Sigmoid colon (tissue), 7 donors: ENCODE results near the gene ODC1. TPM values are rescaled to one million over a fixed set of nuclear protein-coding genes. Genes with fewer than 3 reads are reported as not detected.

Source experiments
- DNase-seq: peaks from one replicate; pipeline ENCODE4 v3.0.0-alpha.2; 2019
- H3K27ac ChIP-seq, 4 donors: fragments of 200-600 bp; sonication (generic); one replicate each; pipeline ENCODE4 v1.5.1; 2016 to 2019; ENCODE audit warnings: mild to moderate bottlenecking in 1 of 4
- H3K27me3 ChIP-seq, 3 donors: fragments of 200-600 bp; sonication (generic); one replicate each; pipeline ENCODE4 v1.5.1; 2019; ENCODE audit warnings: mild to moderate bottlenecking in 1 of 3
- H3K36me3 ChIP-seq, 4 donors: fragments of 200-600 bp; sonication (generic); one replicate each; pipeline ENCODE4 v1.5.1; 2016 to 2019
- H3K4me1 ChIP-seq, 4 donors: fragments of 200-600 bp; sonication (generic); one replicate each; pipeline ENCODE4 v1.5.1; 2017 to 2019
- H3K4me3 ChIP-seq, 4 donors: fragments of 200-600 bp; sonication (generic); one replicate each; pipeline ENCODE4 v1.5.1; 2017 to 2019; ENCODE audit warnings: mild to moderate bottlenecking in 2 of 4, moderate library complexity in 1 of 4
- H3K9me3 ChIP-seq, 4 donors: fragments of 200-600 bp in 3 of 4; sonication (generic) in 3 of 4; one replicate each; pipeline versions ENCODE4 v1.5.1 to v1.6.1; 2013 to 2019
- EP300 ChIP-seq, 4 donors: sonication (generic); formaldehyde crosslinking; IDR thresholded peaks; one replicate each; pipeline ENCODE4 v1.6.1; 2017; ENCODE audit warnings: antibody characterized with exemption in 4 of 4
- POLR2A ChIP-seq, 2 donors: fragments of 450-650 bp; IDR thresholded peaks; one replicate each; pipeline ENCODE4 v1.6.1; 2016; ENCODE audit warnings: antibody characterized with exemption in 2 of 2, mild to moderate bottlenecking in 2 of 2, moderate library complexity in 2 of 2
- POLR2AphosphoS5 ChIP-seq, 4 donors: sonication (generic); formaldehyde crosslinking; IDR thresholded peaks; one replicate each; pipeline ENCODE4 v1.6.1; 2017; ENCODE audit warnings: antibody characterized with exemption in 4 of 4
- WGBS, 2 donors: extraction: QIAGEN DNeasy Blood & Tissue Kit; methylation state at CpG; one replicate each; pipeline ENCODE4 v1.1.7; 2013; 5-methylcytosine and 5-hydroxymethylcytosine counted together
- intact Hi-C: fragments of 100-400 bp; cut with DNase I; formaldehyde crosslinking; loops from one replicate; pipeline ENCODE4 v1.15.1; 2023
- polyA plus RNA-seq, 3 donors: library from polyadenylated mRNA; stranded (reverse); fragments of 200-250 nt; gene quantifications; one replicate each; pipeline ENCODE4 v1.2.3, GENCODE V29; 2013
- total RNA-seq, 4 donors: library from RNA; depleted of rRNA; stranded (reverse); fragments of >200 nt; gene quantifications; one replicate each; pipeline ENCODE4 v1.1.0, GENCODE V29; 2016
- TF ChIP-seq, protein P1 (sequence below), 4 experiments: fragments of 450-650 bp in 3 of 4; fragments of 200-600 bp in 1 of 4; IDR thresholded peaks; one replicate each; pipeline ENCODE4 v1.5.1; 2016 to 2019; ENCODE audit warnings: antibody characterized with exemption in 4 of 4, mild to moderate bottlenecking in 3 of 4, moderate library complexity in 2 of 4
- donor health status: healthy with polysubstance abuse.
- donor health status: Bipolar disorder and iron deficiency.
- donor health status: healthy.

Gene ODC1
- total and polyA plus RNA-seq, 7 donors = 34.8 to 88.2 (median 54.3) TPM

DNA sequence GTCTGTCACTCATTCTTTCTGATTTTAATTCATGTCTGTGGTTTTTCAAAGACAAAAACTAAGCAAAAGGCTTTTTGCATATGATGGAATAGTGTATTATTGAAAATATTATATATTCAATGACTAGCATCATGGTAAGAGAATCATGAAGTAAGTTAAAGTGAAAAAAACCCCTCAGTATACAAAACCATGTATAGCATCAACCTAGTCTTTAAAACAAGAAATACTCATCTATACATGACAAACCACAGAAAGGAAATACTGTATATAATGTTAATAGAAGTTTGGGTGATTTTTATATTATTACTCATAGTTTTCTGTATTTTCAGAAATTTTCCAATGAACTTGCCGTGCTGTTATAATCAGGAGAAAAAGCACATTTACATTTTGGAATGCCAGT is 38.0 kb upstream of the ODC1 start:
- 39 to 67% methylated on average over 1 of the region's 1 CpG for WGBS, 2 donors
- TF ChIP-seq EP300 (IDR thresholded peaks at IDR 0.05) (no peak), POLR2A (IDR thresholded peaks at IDR 0.05) (no peak), POLR2AphosphoS5 (IDR thresholded peaks at IDR 0.05) (no peak)
- TF ChIP-seq, protein P1, sequence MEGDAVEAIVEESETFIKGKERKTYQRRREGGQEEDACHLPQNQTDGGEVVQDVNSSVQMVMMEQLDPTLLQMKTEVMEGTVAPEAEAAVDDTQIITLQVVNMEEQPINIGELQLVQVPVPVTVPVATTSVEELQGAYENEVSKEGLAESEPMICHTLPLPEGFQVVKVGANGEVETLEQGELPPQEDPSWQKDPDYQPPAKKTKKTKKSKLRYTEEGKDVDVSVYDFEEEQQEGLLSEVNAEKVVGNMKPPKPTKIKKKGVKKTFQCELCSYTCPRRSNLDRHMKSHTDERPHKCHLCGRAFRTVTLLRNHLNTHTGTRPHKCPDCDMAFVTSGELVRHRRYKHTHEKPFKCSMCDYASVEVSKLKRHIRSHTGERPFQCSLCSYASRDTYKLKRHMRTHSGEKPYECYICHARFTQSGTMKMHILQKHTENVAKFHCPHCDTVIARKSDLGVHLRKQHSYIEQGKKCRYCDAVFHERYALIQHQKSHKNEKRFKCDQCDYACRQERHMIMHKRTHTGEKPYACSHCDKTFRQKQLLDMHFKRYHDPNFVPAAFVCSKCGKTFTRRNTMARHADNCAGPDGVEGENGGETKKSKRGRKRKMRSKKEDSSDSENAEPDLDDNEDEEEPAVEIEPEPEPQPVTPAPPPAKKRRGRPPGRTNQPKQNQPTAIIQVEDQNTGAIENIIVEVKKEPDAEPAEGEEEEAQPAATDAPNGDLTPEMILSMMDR (IDR thresholded peaks at IDR 0.05) = no peak
- Histone ChIP-seq H3K27me3 (peaks cover 0 to 8% (median 0%) of the 10 kb centered on the region in 3 donors), H3K36me3 (no peaks in the 10 kb centered on the region), H3K4me3 (no peak overlapping the region), H3K27ac (no peak overlapping the region), H3K4me1 (no peaks in the 10 kb centered on the region), H3K9me3 (no peaks in the 10 kb centered on the region)
- no peak for DNase-seq
- intact Hi-C loops = no loop called here

- Histone ChIP-seq H3K36me3 (no peaks in the 10 kb centered on the region), H3K4me3 (no peak overlapping the region), H3K9me3 (no peaks in the 10 kb centered on the region), H3K27me3 (no peaks in the 10 kb centered on the region), H3K27ac (no peak overlapping the region), H3K4me1 (no peaks in the 10 kb centered on the region)
- intact Hi-C loops = no loop called here
- 71 to 76% methylated on average over 7 of the region's 7 CpGs for WGBS, 2 donors
- DNase-seq = no peak
- TF ChIP-seq POLR2AphosphoS5 (IDR thresholded peaks at IDR 0.05) (no peak), EP300 (IDR thresholded peaks at IDR 0.05) (no peak), POLR2A (IDR thresholded peaks at IDR 0.05) (no peak)
- TF ChIP-seq, protein P1 (IDR thresholded peaks at IDR 0.05) = no peak
Observed at GRCh38 chr2:10482913-10483312, 34.8 kb upstream of the ODC1 start.

DNA sequence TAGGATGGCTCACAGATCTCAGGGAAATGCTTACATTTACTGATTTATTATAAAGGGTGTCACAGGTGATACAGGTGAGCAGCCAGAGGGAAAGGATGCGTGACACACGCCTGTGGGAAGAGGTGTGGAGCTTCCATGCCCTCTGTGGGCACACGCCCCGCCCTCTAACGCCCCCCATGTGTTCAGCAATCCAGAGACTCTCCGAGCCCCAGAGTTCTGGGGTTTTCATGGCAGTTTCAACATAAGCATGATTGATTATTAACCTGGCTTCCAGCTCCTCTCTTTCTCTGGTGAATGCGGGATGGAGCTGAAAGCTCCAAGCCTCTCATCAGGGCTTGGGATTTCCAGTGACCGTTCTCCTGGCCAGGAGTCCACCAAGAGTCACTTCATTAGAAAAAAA is 34.3 kb upstream of the ODC1 start:
- Histone ChIP-seq H3K4me1 (no peaks in the 10 kb centered on the region), H3K9me3 (no peaks in the 10 kb centered on the region), H3K27ac (no peak overlapping the region), H3K27me3 (no peaks in the 10 kb centered on the region), H3K36me3 (no peaks in the 10 kb centered on the region), H3K4me3 (no peak overlapping the region)
- TF ChIP-seq EP300 (IDR thresholded peaks at IDR 0.05) = no peak
- TF ChIP-seq, protein P1 (IDR thresholded peaks at IDR 0.05) = no peak
- TF ChIP-seq POLR2AphosphoS5 (IDR thresholded peaks at IDR 0.05) = no peak
- no peak for TF ChIP-seq POLR2A (IDR thresholded peaks at IDR 0.05)
- intact Hi-C loops = no loop called here
- peak; percentile 10 for DNase-seq
- 54 to 77% methylated on average over 8 of the region's 8 CpGs for WGBS, 2 donors

GRCh38 chr2:10481666-10482157 is 33.6 kb upstream of the ODC1 start:
- peak; percentile 30 for DNase-seq
- H3K4me3 ChIP-seq = no peak overlapping the region
- no peaks in the 10 kb centered on the region for H3K9me3 ChIP-seq
- intact Hi-C loops = no loop called here
- no peaks in the 10 kb centered on the region for H3K36me3 ChIP-seq
- no peaks in the 10 kb centered on the region for H3K4me1 ChIP-seq
- WGBS, 2 donors = 94% methylated on average over 10 of the region's 10 CpGs
- no peak overlapping the region for H3K27ac ChIP-seq
- H3K27me3 ChIP-seq = no peaks in the 10 kb centered on the region
- TF ChIP-seq POLR2A (IDR thresholded peaks at IDR 0.05) (no peak), EP300 (IDR thresholded peaks at IDR 0.05) (no peak), POLR2AphosphoS5 (IDR thresholded peaks at IDR 0.05) (no peak)
- TF ChIP-seq, protein P1 (IDR thresholded peaks at IDR 0.05) = no peak

GRCh38 chr2:10481055-10481665 is 33.0 kb upstream of the ODC1 start:
- intact Hi-C loops = no loop called here

More at GRCh38 chr2:10481055-10481665, 33.0 kb upstream of the ODC1 start:
- Histone ChIP-seq H3K36me3 (no peaks in the 10 kb centered on the region), H3K4me3 (no peak overlapping the region), H3K27me3 (no peaks in the 10 kb centered on the region), H3K9me3 (no peaks in the 10 kb centered on the region), H3K4me1 (no peaks in the 10 kb centered on the region), H3K27ac (no peak overlapping the region)
- DNase-seq = peak; percentile 21
- 87 to 92% methylated on average over 3 of the region's 3 CpGs for WGBS, 2 donors
- TF ChIP-seq, protein P1 (IDR thresholded peaks at IDR 0.05) = no peak
- TF ChIP-seq POLR2A (IDR thresholded peaks at IDR 0.05) = no peak
- no peak for TF ChIP-seq EP300 (IDR thresholded peaks at IDR 0.05)
- TF ChIP-seq POLR2AphosphoS5 (IDR thresholded peaks at IDR 0.05) = no peak
